Kidney tubule cell (primary cell): ENCODE results near the gene PMFBP1.

ENCODE experiments used
- DNase-seq: peaks from one replicate; pipeline ENCODE4 v3.0.0-alpha.2; 2018; ENCODE audit warnings: low spot score

Gene PMFBP1

GRCh38 chr16:72182976-72183375 lies 11.0 kb upstream of the PMFBP1 start:
- DNase-seq: no peak

DNA sequence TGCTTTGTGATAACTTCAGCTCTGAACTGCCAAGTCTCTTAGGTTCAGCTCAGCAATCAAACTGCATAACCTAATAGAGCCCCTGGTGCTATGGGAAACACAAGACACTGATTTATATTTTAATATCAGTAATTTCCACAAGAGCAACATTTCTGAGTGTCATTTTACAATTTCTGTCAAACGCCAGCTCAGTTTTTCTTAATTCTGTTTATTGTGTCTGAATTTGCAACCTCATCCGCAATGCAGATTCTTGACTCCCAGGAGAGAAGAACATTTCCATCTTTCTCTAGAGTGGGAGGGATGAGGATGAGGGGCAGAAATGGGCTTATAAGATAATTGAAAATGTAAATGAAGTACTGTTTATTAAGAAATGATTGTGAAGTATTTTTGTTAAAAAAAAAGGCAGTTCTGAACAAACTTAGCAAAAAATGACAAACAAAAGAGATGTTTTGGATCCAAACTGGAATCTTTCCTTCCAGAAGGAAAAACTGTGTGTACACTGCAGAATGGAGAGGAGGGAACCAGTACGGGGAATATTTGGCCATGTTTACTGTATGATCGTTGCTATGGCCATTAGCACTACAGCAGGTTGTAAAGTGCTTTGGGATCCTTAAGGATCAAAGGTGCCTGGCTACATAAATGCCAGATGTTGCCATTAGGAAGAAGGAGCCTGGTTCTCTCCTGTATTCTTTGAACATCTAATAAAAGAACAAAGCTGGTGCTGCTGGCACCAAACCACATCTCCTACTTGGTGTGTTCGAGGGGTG lies 7.4 kb upstream of the PMFBP1 start:
- no peak for DNase-seq

- DNase-seq: no peak
Measured at GRCh38 chr16:72174726-72175125, 2.8 kb upstream of the PMFBP1 start.

DNA sequence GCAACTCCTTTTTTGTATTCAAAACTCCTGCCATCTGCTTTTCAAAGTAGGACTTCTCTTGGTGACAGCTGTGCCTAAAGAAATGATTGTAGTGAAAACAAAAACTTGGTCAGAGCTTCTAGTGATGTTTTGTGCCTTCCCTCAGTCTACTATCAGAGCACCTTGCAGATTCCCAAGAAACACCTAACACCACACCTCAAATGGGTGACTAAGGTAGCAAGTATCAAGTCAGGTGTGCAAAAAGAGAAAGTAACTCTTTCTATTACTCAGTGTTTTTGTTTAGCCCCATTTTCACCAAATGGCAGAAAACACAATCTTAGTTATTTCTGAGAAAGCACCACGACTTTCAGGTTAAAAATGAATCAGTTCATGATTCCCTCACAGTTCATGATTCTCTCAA lies 2.0 kb upstream of the PMFBP1 start:
- DNase-seq: no peak

GRCh38 chr16:72171236-72171635 lies 719 bp downstream of the PMFBP1 start:
- no peak for DNase-seq

DNA sequence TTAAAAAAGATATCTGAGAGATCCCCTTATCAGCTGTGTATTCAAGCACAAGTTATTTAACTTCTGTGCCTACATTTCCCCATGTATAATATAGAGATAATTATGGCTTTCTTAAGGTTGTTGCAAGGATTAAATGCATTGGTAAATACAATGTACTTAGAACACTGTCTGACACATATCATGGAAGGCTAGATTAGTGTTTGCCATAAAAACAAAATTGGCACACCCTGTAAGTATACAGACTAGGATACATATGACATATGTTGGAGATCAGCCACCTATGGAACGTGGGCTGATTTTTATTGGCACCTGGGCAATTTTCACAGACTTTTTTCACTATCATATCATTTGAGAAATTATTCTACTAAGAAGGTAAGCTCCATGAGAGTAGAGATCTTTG lies 2.2 kb downstream of the PMFBP1 start:
- DNase-seq: no peak

DNA sequence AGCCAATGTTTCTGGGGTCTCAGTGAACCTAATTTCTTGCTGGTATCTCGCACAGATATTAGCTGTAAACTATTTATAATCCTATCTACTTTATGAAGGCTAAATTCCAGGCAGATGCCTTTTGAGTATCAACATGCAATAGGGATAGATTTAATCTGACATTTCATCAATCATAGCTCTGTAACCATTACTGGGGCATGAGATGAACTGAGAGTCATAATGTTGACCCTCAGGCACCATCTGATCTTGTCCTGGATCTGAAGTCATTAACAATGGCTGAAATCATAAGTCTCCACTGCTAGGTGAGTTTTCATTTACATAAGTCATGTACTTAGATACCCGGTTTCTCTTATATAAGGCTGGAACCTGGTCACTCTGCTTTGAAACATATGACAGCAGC lies 3.6 kb downstream of the PMFBP1 start:
- DNase-seq: no peak

DNA sequence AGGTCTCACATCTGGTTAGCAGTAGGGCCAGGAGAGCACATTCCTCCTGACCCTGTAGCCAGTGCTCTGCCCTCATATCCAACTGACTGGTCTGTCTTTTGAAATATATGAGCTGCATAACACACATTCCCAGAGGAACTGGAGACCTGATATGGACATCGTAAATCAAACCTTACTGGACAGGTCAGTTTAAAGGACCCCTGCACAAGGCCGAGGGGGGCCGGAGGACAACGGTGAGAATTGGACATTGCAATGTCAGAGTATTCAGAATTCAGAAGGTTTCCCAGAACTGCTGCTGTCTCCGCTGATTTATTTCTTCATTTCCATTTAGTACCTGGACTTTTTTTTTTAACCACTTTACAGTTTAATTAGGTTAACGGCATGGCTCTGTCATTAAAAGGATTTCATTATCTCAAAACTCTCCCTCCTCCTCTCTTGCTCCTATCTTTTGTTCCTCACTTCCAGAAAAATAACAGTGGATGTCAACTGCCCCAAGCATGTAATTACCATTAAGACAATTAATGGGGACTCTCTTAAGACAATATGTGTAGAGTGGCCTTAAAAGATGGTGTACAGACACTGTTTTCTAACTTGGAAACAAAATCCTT lies 4.9 kb downstream of the PMFBP1 start:
- DNase-seq: no peak

GRCh38 chr16:72166151-72166550 lies 5.8 kb downstream of the PMFBP1 start:
- no peak for DNase-seq

- no peak for DNase-seq
Measured at GRCh38 chr16:72164691-72165090, 7.3 kb downstream of the PMFBP1 start.

DNA sequence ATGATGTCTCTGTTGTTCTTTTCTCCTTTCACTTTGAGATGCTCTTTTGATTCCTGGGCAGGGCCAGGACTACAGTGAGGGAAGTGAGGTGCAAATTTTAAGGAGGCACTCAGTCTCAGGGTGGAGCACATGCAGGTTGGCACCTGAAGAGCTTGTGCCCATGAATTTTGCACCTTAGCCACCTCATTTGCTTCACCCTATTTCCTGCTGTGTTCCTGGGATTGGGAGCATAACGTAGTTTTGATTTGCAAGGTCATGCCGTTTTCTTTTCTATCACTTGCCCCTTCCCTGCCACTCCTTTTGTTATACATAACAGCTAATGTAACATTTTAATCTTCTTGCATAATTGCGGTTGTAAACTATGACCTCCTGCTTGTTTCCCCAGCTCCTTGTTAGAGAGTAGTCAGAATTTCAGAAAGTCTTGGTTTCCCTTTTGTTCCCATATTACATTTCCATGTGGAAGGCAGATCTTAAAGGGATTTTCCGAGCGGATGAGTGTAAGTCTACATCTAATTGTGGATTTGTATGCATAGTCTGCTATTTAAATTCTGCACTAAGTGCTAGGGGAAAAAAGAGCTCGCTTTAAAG lies 9.8 kb downstream of the PMFBP1 start:
- no peak for DNase-seq

GRCh38 chr16:72159801-72160200 lies 12.2 kb downstream of the PMFBP1 start:
- DNase-seq: no peak

DNA sequence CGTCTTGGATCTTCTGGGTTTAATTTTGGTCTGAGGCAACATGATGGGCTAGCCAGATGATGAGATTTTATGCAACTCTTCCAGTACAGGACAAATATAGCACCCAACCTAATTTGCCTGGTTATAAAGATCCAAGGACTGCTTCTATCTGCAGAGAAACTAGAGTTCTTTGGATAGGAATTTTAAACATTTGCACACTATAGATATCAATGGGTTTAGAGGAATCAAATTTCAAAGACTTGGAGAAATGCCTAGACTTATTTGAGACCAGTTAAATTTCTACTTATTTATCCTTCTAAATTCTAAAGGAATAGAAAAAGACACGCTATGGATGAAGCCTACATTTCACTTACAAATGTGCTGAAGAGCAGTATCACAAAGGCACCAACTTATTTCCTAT lies 12.6 kb downstream of the PMFBP1 start:
- no peak for DNase-seq

GRCh38 chr16:72149676-72150464 lies 22.1 kb downstream of the PMFBP1 start:
- DNase-seq: no peak

DNA sequence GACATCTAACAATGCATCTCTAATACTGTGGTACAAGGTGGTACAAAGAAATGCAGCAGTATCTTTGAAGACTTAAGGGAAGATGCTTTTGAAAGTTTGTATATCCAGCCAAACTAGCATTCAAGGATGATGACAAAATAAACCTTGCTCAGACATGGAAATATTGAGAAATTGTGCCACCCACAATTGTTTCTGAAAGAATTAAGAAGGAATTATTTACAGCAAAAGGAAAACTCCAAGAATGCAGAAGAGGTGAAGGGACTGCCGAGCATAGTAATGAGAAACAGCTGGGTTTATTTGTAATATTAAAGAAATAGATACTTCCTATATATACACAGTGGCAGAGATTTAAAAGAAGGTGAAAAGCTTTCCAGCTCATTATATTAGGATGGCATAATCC lies 29.5 kb downstream of the PMFBP1 start:
- DNase-seq: no peak

DNA sequence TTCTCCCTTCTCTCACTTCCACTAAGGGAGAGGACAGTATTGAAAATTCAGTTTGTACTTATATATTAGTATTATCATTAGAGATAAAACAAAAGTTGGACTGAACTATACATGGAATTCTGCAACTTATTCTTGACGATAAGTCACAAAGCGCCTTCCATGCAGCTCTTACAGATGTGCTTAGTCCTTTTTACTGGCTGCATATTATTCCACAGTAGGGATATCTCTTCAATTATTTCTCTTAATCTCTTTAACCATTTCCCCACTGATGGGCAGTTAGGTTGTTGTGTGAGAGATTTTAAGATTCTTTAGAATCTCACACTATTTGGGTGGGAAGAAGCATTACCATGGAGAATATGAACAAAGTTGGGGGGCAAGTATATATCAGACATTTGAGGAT lies 32.0 kb downstream of the PMFBP1 start:
- no peak for DNase-seq

- DNase-seq: no peak
Measured at GRCh38 chr16:72138064-72138572, 33.8 kb downstream of the PMFBP1 start.

DNA sequence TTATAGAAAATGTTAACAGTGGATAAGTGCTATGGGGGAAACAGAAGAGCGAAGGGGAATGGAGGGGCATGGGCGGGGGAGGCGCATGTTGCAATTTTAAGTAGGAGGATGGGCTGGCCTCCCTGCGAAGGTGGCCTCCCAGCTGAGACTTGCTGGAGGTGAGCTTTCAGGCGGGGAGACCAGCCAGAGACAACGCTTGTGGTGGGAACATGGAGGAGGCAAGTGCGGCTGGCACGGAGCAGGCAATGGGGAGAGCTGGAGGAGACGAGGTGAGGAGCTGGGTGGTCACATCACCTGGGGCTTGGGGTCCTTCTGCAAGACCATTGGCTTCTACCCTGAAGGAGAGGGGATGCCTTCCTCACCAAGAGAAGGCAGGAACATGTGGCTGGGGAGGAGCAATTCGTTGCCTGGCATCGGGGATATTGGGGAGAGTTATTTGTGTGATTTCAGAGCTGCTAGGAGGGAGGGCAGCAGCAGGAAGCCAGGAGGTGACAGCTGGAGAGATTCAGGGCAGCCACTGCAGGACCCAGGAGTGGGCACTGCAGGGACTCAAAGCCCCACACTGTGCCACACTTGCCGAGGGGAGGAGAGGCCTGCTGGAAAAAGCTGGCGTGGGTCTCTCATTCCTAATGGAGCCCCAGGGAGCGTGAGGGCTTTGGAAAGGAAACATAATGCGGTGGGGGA lies 34.4 kb downstream of the PMFBP1 start:
- no peak for DNase-seq

- no peak for DNase-seq
Measured at GRCh38 chr16:72134507-72134906, 37.4 kb downstream of the PMFBP1 start.

DNA sequence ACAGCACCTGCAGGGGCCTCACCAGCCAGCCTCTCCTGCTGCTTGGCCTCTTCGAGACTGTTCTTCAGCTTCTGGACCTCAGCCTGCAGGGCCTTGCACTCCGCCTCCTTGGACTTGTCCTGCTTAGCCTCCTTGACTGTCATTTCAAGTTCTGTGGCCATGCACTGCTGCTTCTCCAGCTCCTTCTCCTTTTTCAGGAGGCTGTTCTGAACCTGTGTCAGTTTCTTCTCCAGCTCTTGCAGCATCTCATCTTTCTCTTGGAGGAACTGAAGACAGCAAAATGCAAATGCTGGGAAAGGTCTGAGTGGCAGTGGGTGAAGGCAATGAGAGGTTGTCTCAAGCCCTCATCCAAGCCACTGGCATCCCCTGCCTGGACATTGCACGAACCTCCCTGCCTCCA lies 39.2 kb downstream of the PMFBP1 start:
- DNase-seq: no peak

- no peak for DNase-seq
Measured at GRCh38 chr16:72131036-72131435, 40.9 kb downstream of the PMFBP1 start.
